Liver (tissue), 9 donors: Measurements from ENCODE around the gene STAT1. TPM values are rescaled to one million over a fixed set of nuclear protein-coding genes. Genes with fewer than 3 reads are reported as not detected.
A peak's percentile ranks its signal among the peaks of the same experiment; 100 is the strongest.

Experiments
- DNase-seq: peaks from one replicate; pipeline ENCODE4 v3.0.0-alpha.2; 2017; ENCODE audit warnings: low spot score
- H3K27ac ChIP-seq, 2 donors: one replicate each; pipeline ENCODE4 v1.7.0; 2013; ENCODE audit warnings: inconsistent platforms in 2 of 2, low read length in 2 of 2, control low read depth in 1 of 2, low read depth in 1 of 2, mild to moderate bottlenecking in 1 of 2
- H3K27me3 ChIP-seq, 4 donors: one replicate each; pipeline versions ENCODE4 v1.6.1 to v1.7.0; 2013; ENCODE audit warnings: low read length in 3 of 4, inconsistent platforms in 1 of 4, mild to moderate bottlenecking in 1 of 4, moderate library complexity in 1 of 4; ENCODE audit not compliant: control insufficient read depth in 4 of 4, insufficient read depth in 4 of 4
- H3K36me3 ChIP-seq, 4 donors: one replicate each; pipeline versions ENCODE4 v1.6.1 to v1.7.0; 2013; ENCODE audit warnings: low read length in 3 of 4, mild to moderate bottlenecking in 3 of 4, low read depth in 1 of 4, moderate library complexity in 1 of 4; ENCODE audit not compliant: control insufficient read depth in 4 of 4, insufficient read depth in 3 of 4
- H3K4me1 ChIP-seq, 4 donors: one replicate each; pipeline versions ENCODE4 v1.6.1 to v1.7.0; 2013; ENCODE audit warnings: low read length in 3 of 4, mild to moderate bottlenecking in 3 of 4, moderate library complexity in 1 of 4; ENCODE audit not compliant: control insufficient read depth in 4 of 4, insufficient read depth in 4 of 4
- H3K4me3 ChIP-seq, 3 donors: one replicate each; pipeline versions ENCODE4 v1.6.1 to v1.7.0; 2013; ENCODE audit warnings: low read length in 3 of 3, control low read depth in 1 of 3, low read depth in 1 of 3, mild to moderate bottlenecking in 1 of 3
- H3K9ac ChIP-seq, 2 donors: one replicate each; pipeline ENCODE4 v1.7.0; 2013; ENCODE audit warnings: low read length in 2 of 2, mild to moderate bottlenecking in 2 of 2, moderate library complexity in 2 of 2, control low read depth in 1 of 2, low read depth in 1 of 2
- H3K9me3 ChIP-seq, 4 donors: one replicate each; pipeline versions ENCODE4 v1.6.1 to v1.7.0; 2013; ENCODE audit warnings: low read length in 3 of 4; ENCODE audit not compliant: control insufficient read depth in 4 of 4
- ATF3 ChIP-seq: IDR thresholded peaks from 2 replicates; pipeline ENCODE4 v1.6.1; 2016; ENCODE audit warnings: antibody characterized with exemption
- CTCF ChIP-seq: fragments of 150-350 bp; IDR thresholded peaks from 2 replicates; pipeline ENCODE4 v1.5.1; 2017; ENCODE audit warnings: improper control_type of control experiment, low read depth, low read length; ENCODE audit not compliant: missing input control
- EGR1 ChIP-seq, 2 donors: IDR thresholded peaks; 2 replicates each; pipeline ENCODE4 v1.6.1; 2016 to 2018; ENCODE audit warnings: antibody characterized with exemption in 2 of 2, low read depth in 2 of 2
- FOXA2 ChIP-seq: IDR thresholded peaks from 2 replicates; pipeline ENCODE4 v1.6.1; 2016; ENCODE audit warnings: antibody characterized with exemption
- JUND ChIP-seq, 2 donors: IDR thresholded peaks; 2 replicates each; pipeline ENCODE4 v1.6.1; 2016; ENCODE audit warnings: antibody characterized with exemption in 2 of 2
- MAX ChIP-seq: IDR thresholded peaks from 2 replicates; pipeline ENCODE4 v1.6.1; 2016; ENCODE audit warnings: antibody characterized with exemption
- RAD21 ChIP-seq, 2 donors: IDR thresholded peaks; 2 replicates each; pipeline ENCODE4 v1.6.1; 2016; ENCODE audit warnings: antibody characterized with exemption in 2 of 2, mild to moderate bottlenecking in 2 of 2
- REST ChIP-seq: IDR thresholded peaks from 2 replicates; pipeline ENCODE4 v1.6.1; 2016; ENCODE audit warnings: antibody characterized with exemption, mild to moderate bottlenecking
- RXRA ChIP-seq, 2 donors: IDR thresholded peaks; 2 replicates each; pipeline ENCODE4 v1.6.1; 2017 to 2018; ENCODE audit warnings: antibody characterized with exemption in 2 of 2, mild to moderate bottlenecking in 1 of 2
- YY1 ChIP-seq: IDR thresholded peaks from 2 replicates; pipeline ENCODE4 v1.6.1; 2016; ENCODE audit warnings: antibody characterized with exemption, mild to moderate bottlenecking
- ZBTB33 ChIP-seq: IDR thresholded peaks from 2 replicates; pipeline ENCODE4 v1.6.1; 2016; ENCODE audit warnings: antibody characterized with exemption
- WGBS: extraction: QIAGEN DNeasy Blood & Tissue Kit; methylation state at CpG from one replicate; pipeline ENCODE4 v1.1.7; 2013; 5-methylcytosine and 5-hydroxymethylcytosine counted together
- polyA plus RNA-seq, 2 donors: library from polyadenylated mRNA; stranded (reverse) in 1 of 2; unstranded in 1 of 2; fragments of 200-250 nt in 1 of 2; fragments of >200 nt in 1 of 2; fragmentation: Nextera tagmentation in 1 of 2; extraction: Ambion mirVana in 1 of 2; gene quantifications; one replicate each; pipeline versions ENCODE4 v1.2.1 to v1.2.3, GENCODE V29; 2013 to 2015
- total RNA-seq, 2 donors: library from RNA; depleted of rRNA; stranded (reverse); fragments of >200 nt; gene quantifications; one replicate each; pipeline ENCODE4 v1.2.3, GENCODE V29; 2014
- donor health status: healthy.
- donor health status: healthy.
- donor health status: healthy.
- donor health status: healthy.
- donor health status: healthy.

The STAT1 gene
- total and polyA plus RNA-seq, 4 donors = 26.2 to 78.7 (median 45.6) TPM

GRCh38 chr2:191031256-191031655 lies 17.3 kb upstream of the STAT1 start:
- H3K27me3 ChIP-seq = no peaks in the 10 kb centered on the region
- H3K4me3 ChIP-seq = no peak overlapping the region
- no peak for DNase-seq
- peaks cover 0 to 13% (median 4%) of the 10 kb centered on the region in 4 donors for H3K4me1 ChIP-seq
- H3K36me3 ChIP-seq = peaks cover 0 to 5% (median 0%) of the 10 kb centered on the region in 4 donors
- TF ChIP-seq CTCF (no peak), ZBTB33 (no peak), RXRA (IDR thresholded peaks at IDR 0.05) (no peak), YY1 (no peak), REST (no peak), FOXA2 (no peak)
- no peaks in the 10 kb centered on the region for H3K9me3 ChIP-seq
- no peak overlapping the region for H3K9ac ChIP-seq
- no peak overlapping the region for H3K27ac ChIP-seq
- WGBS = 35% methylated on average over 2 of the region's 2 CpGs

GRCh38 chr2:191030521-191031154 lies 16.7 kb upstream of the STAT1 start:
- Histone ChIP-seq H3K27ac (no peak overlapping the region), H3K9ac (no peak overlapping the region), H3K27me3 (no peaks in the 10 kb centered on the region), H3K36me3 (peaks cover 0 to 5% (median 0%) of the 10 kb centered on the region in 4 donors), H3K4me1 (peaks cover 0 to 13% (median 4%) of the 10 kb centered on the region in 4 donors), H3K4me3 (no peak overlapping the region), H3K9me3 (no peaks in the 10 kb centered on the region)
- TF ChIP-seq RAD21 (IDR thresholded peaks at IDR 0.05) (peak; percentile 75 to 85), EGR1 (IDR thresholded peaks at IDR 0.05; ENCODE audit: low read depth in 2 of 2) (no peak), ATF3 (no peak), JUND (IDR thresholded peaks at IDR 0.05) (no peak), ZBTB33 (no peak), MAX (no peak), RXRA (IDR thresholded peaks at IDR 0.05) (no peak), CTCF (peak; percentile 60)
- no peak for DNase-seq
- WGBS = 33% methylated on average over 8 of the region's 8 CpGs
